Measurements from ENCODE around the gene RPS15.

Gene RPS15

DNA sequence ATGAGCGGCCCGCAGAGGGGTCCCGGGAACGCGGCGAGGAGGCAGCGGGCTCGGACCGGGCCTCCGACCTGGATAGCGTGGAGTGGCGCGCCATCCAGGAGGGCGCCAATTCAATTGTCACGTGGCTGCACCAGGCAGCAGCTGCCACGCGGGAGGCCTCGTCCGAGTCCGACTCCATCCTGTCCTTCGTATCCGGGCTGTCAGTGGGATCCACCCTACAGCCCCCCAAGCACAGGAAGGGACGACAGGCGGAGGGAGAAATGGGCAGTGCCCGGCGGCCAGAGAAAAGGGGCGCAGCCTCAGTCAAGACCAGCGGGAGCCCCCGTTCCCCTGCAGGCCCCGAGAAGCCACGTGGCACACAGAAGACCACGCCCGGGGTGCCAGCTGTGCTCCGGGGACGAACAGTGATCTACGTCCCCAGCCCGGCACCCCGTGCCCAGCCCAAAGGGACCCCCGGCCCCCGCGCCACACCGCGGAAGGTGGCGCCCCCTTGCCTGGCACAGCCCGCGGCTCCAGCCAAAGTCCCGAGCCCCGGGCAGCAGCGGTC lies 30.2 kb downstream of the RPS15 start:
- peaks cover 93 to 100% (median 98%) of the 10 kb centered on the region in 11 experiments for H4K20me1 ChIP-seq
- peaks cover 0 to 15% (median 7%) of the 10 kb centered on the region in 11 experiments; a peak in 9 of 22 replicates for H3K36me3 ChIP-seq
- H3K4me2 ChIP-seq, result peak overlapping the region; percentile 91 to 99 (median 98)
- H3K9me3 ChIP-seq (replicated peaks in 1 of 11), result no peaks in the 10 kb centered on the region
- TF ChIP-seq Cebpa-rat (IDR thresholded peaks at IDR 0.05), result no peak
- peak overlapping the region in 3 of 11 experiments; percentile 19 to 62 (median 58); a peak in 6 of 22 replicates for H3K9ac ChIP-seq
- no peak overlapping the region for H3K27ac ChIP-seq
- H3K4me3 ChIP-seq, result peak overlapping the region; percentile 49 to 67 (median 58); a peak in 16 of 20 replicates
- peaks cover 83 to 95% (median 90%) of the 10 kb centered on the region in 11 experiments for H3K27me3 ChIP-seq
- peaks cover 43 to 71% (median 60%) of the 10 kb centered on the region in 10 experiments for H3K4me1 ChIP-seq

DNA sequence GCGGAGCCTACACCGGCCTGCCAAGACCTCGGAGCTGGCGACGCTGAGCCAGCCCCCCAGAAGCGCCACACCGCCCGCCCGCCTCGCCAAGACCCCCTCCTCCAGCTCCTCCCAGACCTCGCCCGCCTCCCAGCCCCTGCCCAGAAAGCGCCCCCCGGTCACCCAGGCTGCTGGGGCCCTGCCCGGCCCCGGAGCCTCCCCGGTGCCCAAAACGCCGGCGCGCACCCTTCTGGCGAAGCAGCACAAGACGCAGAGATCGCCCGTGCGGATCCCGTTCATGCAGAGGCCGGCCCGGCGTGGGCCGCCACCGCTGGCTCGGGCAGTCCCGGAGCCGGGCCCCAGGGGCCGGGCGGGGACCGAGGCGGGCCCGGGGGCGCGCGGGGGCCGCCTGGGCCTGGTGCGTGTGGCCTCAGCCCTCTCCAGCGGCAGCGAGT lies 30.6 kb downstream of the RPS15 start:
- Histone ChIP-seq H3K9ac (peak overlapping the region; percentile 18 to 67 (median 58); a peak in 18 of 22 replicates), H3K27me3 (peaks cover 85 to 97% (median 94%) of the 10 kb centered on the region in 11 experiments), H3K4me2 (peak overlapping the region; percentile 91 to 99 (median 98)), H4K20me1 (peaks cover 98 to 100% (median 100%) of the 10 kb centered on the region in 11 experiments), H3K4me3 (peak overlapping the region; percentile 49 to 67 (median 58)), H3K36me3 (peaks cover 0 to 20% (median 10%) of the 10 kb centered on the region in 11 experiments; a peak in 13 of 22 replicates), H3K4me1 (peaks cover 43 to 75% (median 60%) of the 10 kb centered on the region in 10 experiments), H3K27ac (no peak overlapping the region), H3K9me3 (replicated peaks in 1 of 11) (no peaks in the 10 kb centered on the region)
- TF ChIP-seq Cebpa-rat (IDR thresholded peaks at IDR 0.05), result no peak

DNA sequence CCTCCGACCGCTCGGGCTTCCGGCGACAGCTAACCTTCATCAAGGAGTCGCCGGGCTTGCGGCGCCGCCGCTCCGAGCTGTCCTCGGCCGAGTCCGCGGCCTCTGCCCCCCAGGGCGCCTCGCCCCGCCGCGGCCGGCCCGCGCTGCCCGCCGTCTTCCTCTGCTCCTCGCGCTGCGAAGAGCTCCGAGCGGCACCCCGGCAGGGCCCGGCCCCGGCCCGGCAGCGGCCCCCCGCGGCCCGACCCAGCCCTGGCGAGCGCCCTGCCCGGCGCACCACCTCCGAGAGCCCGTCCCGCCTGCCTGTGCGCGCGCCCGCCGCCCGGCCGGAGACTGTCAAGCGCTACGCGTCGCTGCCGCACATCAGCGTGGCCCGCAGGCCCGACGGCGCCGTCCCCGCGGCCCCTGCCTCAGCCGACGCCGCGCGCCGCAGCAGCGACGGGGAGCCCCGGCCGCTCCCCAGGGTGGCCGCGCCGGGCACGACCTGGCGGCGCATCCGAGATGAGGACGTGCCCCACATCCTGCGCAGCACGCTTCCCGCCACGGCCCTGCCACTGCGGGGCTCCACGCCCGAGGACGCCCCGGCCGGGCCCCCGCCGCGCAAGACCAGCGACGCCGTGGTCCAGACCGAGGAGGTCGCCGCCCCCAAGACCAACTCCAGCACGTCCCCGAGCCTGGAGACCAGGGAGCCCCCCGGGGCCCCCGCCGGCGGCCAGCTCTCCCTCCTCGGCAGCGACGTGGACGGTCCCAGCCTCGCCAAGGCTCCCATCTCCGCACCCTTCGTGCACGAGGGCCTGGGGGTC lies 31.3 kb downstream of the RPS15 start:
- peak overlapping the region; percentile 49 to 67 (median 58) for H3K4me3 ChIP-seq
- peaks cover 85 to 100% (median 94%) of the 10 kb centered on the region in 11 experiments for H3K27me3 ChIP-seq
- no peak overlapping the region for H3K27ac ChIP-seq

DNA sequence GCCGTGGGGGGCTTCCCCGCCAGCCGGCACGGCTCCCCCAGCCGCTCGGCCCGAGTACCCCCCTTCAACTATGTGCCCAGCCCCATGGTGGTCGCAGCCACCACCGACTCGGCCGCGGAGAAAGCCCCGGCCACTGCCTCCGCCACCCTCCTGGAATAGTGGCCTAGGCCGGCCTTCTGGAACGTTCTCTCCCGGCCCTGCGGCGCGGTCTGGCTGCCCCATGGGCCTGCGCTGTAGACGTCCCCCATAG lies 31.8 kb downstream of the RPS15 start:
- Histone ChIP-seq H3K4me3 (peak overlapping the region; percentile 49 to 67 (median 58)), H3K9me3 (replicated peaks in 1 of 11) (no peaks in the 10 kb centered on the region), H3K9ac (peak overlapping the region; percentile 13 to 67 (median 58); a peak in 12 of 22 replicates), H4K20me1 (peaks cover 100% of the 10 kb centered on the region in 11 experiments), H3K4me1 (peaks cover 43 to 75% (median 60%) of the 10 kb centered on the region in 10 experiments), H3K36me3 (peaks cover 4 to 30% (median 21%) of the 10 kb centered on the region in 11 experiments; a peak in 16 of 22 replicates), H3K27me3 (peaks cover 83 to 97% (median 89%) of the 10 kb centered on the region in 11 experiments), H3K27ac (no peak overlapping the region), H3K4me2 (peak overlapping the region; percentile 91 to 99 (median 98))
- no peak for TF ChIP-seq Cebpa-rat (IDR thresholded peaks at IDR 0.05)

More for the DNA sequence above, 31.3 kb downstream of the RPS15 start:
- TF ChIP-seq Cebpa-rat (IDR thresholded peaks at IDR 0.05), result no peak
- Histone ChIP-seq H3K36me3 (peaks cover 0 to 25% (median 16%) of the 10 kb centered on the region in 11 experiments; a peak in 16 of 22 replicates), H3K4me2 (peak overlapping the region; percentile 91 to 99 (median 98)), H3K9me3 (replicated peaks in 1 of 11) (no peaks in the 10 kb centered on the region), H3K9ac (peak overlapping the region; percentile 18 to 67 (median 58); a peak in 19 of 22 replicates), H4K20me1 (peaks cover 100% of the 10 kb centered on the region in 11 experiments), H3K4me1 (peaks cover 43 to 75% (median 60%) of the 10 kb centered on the region in 10 experiments)

DNA sequence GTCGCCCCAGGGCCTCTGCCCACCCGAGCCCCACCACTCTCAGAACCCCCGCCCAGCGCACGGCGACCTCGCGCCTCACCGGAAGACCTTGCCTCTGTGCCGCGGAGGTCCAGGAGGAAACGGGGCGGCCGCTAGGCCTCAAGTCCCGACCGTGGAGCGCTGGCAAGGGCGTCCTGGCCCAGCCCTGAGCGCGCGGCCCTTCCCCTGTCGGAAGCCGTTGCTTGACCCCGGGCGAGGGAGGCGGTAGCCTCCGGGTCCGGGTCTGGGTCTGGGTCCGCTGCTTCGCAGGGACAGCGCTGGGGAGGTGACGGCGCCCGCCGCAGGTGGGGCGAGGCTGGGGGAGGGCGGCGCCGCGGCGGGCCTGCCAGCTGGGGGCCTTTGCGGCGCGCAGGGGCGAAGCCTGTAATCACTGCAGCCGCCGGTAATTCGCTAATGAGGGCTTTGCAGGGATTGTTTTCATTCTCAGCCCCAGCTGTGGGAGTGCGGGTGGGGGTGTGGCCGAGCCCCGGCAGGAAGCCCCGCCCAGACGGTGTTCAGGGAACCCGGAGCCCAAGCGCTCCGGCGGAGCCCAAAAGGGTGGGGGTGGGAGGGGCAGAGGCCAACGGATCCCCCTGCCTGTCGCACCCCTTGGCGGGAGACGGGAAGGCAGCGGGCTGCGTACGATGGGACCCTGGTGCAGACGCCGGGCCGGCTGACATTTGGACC lies 32.3 kb downstream of the RPS15 start:
- Histone ChIP-seq H3K27ac (no peak overlapping the region), H3K27me3 (peaks cover 78 to 92% (median 84%) of the 10 kb centered on the region in 11 experiments), H3K4me3 (peak overlapping the region; percentile 49 to 67 (median 58)), H4K20me1 (peaks cover 100% of the 10 kb centered on the region in 11 experiments), H3K36me3 (peaks cover 8 to 33% (median 25%) of the 10 kb centered on the region in 11 experiments; a peak in 17 of 22 replicates), H3K9me3 (replicated peaks in 1 of 11) (no peaks in the 10 kb centered on the region), H3K9ac (peak overlapping the region; percentile 13 to 67 (median 58); a peak in 17 of 22 replicates), H3K4me1 (peaks cover 43 to 73% (median 60%) of the 10 kb centered on the region in 10 experiments), H3K4me2 (peak overlapping the region; percentile 91 to 99 (median 98))
- no peak for TF ChIP-seq Cebpa-rat (IDR thresholded peaks at IDR 0.05)

DNA sequence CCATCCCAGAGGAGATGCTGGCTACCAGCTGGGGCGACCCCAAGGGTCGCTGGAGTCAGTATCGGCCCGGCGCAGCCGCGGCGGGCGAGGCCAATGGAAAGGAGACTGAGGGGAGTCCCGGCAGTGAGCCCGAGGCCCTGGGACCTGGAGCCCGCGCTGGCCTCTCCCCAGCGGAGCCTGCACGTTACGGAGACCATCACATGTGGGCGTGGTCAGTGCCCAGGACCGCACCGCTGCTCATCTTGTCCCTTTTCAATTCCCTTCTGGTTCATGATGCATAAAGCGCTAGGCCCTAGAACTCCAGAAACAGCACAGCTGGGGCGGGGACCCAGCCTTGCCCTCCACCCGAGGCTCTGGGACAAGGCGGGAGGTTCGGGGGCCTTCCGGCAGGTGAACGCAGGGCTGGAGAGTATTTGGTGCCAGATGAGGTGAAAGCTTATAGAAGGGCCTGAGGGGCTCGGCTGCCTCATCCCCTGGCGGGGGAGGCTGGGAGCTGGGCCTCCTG lies 32.9 kb downstream of the RPS15 start:
- Histone ChIP-seq H3K9ac (peak overlapping the region in 9 of 11 experiments; percentile 16 to 67 (median 58); a peak in 15 of 22 replicates), H3K36me3 (peaks cover 14 to 37% (median 28%) of the 10 kb centered on the region in 11 experiments; a peak in 20 of 22 replicates), H3K27ac (no peak overlapping the region), H3K9me3 (replicated peaks in 1 of 11) (no peaks in the 10 kb centered on the region), H3K4me3 (peak overlapping the region; percentile 49 to 67 (median 58)), H4K20me1 (peaks cover 100% of the 10 kb centered on the region in 11 experiments), H3K4me2 (peak overlapping the region; percentile 91 to 99 (median 98)), H3K27me3 (peaks cover 72 to 86% (median 78%) of the 10 kb centered on the region in 11 experiments), H3K4me1 (peaks cover 43 to 67% (median 57%) of the 10 kb centered on the region in 10 experiments)
- no peak for TF ChIP-seq Cebpa-rat (IDR thresholded peaks at IDR 0.05)

DNA sequence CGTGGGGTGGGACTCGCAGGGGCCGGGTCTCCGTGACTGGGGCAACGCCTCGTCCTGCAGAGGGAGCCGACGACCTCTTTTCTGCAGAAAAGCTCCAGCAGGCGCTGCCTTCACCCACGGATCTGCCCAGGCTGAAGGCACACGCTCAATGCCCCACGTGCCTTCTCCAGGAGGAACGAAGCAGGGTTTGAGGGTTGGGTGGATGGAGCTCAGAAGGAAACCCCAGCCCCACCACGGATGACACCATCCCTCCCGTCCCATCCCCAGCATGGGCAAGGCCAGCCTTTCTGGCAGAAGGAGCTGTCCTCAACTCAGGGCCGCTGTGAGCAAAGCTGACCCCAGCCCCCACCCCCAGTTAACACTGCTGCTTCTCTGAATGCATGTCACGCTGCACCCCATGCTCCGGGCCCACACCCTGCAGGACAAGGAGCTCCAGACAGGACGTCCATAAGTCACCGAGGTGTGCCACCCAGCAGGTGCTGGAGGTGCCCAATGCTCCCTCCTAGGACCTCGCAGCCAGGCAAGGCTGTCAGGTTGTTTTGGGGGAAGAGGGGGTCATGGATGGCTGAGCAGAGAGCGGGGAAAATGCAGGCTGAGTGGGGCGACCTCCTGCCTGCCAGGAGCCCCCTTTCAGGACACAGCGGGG lies 33.4 kb downstream of the RPS15 start:
- Histone ChIP-seq H3K4me2 (peak overlapping the region; percentile 91 to 99 (median 98)), H3K4me1 (peaks cover 43 to 65% (median 55%) of the 10 kb centered on the region in 10 experiments), H3K27ac (no peak overlapping the region), H4K20me1 (peaks cover 100% of the 10 kb centered on the region in 11 experiments), H3K9me3 (replicated peaks in 1 of 11) (no peaks in the 10 kb centered on the region), H3K27me3 (peaks cover 66 to 81% (median 73%) of the 10 kb centered on the region in 11 experiments), H3K36me3 (peaks cover 16 to 37% (median 31%) of the 10 kb centered on the region in 11 experiments; a peak in 21 of 22 replicates), H3K4me3 (peak overlapping the region; percentile 49 to 67 (median 58); a peak in 19 of 20 replicates), H3K9ac (peak overlapping the region in 9 of 11 experiments; percentile 16 to 67 (median 54); a peak in 12 of 22 replicates)
- TF ChIP-seq Cebpa-rat (IDR thresholded peaks at IDR 0.05), result no peak

All from BLaER1 treated with 17β-estradiol and CSF1 and Interleukin-3, amounts not matched to agents 10 nM and 100 nM (cell line).